Ovary (tissue), 3 donors: ENCODE data around the gene STX8.

Source experiments
- EP300 ChIP-seq: sonication (generic); formaldehyde crosslinking; IDR thresholded peaks from one replicate; pipeline ENCODE4 v1.6.1; 2017; ENCODE audit warnings: antibody characterized with exemption
- POLR2A ChIP-seq: fragments of 450-650 bp; IDR thresholded peaks from one replicate; pipeline ENCODE4 v1.6.1; 2017; ENCODE audit warnings: antibody characterized with exemption, mild to moderate bottlenecking, moderate library complexity
- TF ChIP-seq, protein P1 (sequence below), 3 donors: fragments of 450-650 bp in 2 of 3; fragments of 200-600 bp in 1 of 3; IDR thresholded peaks; one replicate each; pipeline versions ENCODE4 v1.5.1 to v1.8.0; 2016 to 2022; ENCODE audit warnings: antibody characterized with exemption in 3 of 3, mild to moderate bottlenecking in 1 of 3
- donor health status: DM: no; HTN: no; CAD: no.

GRCh38 chr17:9306086-9306485, 269.5 kb downstream of the STX8 start:
- TF ChIP-seq, protein P1, sequence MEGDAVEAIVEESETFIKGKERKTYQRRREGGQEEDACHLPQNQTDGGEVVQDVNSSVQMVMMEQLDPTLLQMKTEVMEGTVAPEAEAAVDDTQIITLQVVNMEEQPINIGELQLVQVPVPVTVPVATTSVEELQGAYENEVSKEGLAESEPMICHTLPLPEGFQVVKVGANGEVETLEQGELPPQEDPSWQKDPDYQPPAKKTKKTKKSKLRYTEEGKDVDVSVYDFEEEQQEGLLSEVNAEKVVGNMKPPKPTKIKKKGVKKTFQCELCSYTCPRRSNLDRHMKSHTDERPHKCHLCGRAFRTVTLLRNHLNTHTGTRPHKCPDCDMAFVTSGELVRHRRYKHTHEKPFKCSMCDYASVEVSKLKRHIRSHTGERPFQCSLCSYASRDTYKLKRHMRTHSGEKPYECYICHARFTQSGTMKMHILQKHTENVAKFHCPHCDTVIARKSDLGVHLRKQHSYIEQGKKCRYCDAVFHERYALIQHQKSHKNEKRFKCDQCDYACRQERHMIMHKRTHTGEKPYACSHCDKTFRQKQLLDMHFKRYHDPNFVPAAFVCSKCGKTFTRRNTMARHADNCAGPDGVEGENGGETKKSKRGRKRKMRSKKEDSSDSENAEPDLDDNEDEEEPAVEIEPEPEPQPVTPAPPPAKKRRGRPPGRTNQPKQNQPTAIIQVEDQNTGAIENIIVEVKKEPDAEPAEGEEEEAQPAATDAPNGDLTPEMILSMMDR (IDR thresholded peaks at IDR 0.05) = no peak
- TF ChIP-seq EP300 (no peak), POLR2A (no peak)
